ENCODE data around the gene MARK4.

MARK4 gene

GRCh38 chr19:45340232-45340898 is 89.3 kb downstream of the MARK4 start, which contains the start of gene KLC3:
KLC3 (plus strand) TSS chr19:45340750; CDS start chr19:45345542, 4,792 bp downstream.
- peak within 1 kb of the TSS; percentile 30 for H3K4me3 ChIP-seq (replicated peaks; ENCODE audit: insufficient read depth, low read length)
- no peak within 1 kb of the TSS for H3K27ac ChIP-seq (replicated peaks)
- TF ChIP-seq GABPA (IDR thresholded peaks at IDR 0.05; ENCODE audit: low read depth): no peak
- TF ChIP-seq POLR2AphosphoS5 (IDR thresholded peaks at IDR 0.05; ENCODE audit: low read depth): no peak
- TF ChIP-seq CTCF (IDR thresholded peaks at IDR 0.05; ENCODE audit: insufficient read depth, low read length): no peak
- no peak for TF ChIP-seq SPI1 (IDR thresholded peaks at IDR 0.05; ENCODE audit: borderline replicate concordance, low read depth)
- TF ChIP-seq, protein P1, sequence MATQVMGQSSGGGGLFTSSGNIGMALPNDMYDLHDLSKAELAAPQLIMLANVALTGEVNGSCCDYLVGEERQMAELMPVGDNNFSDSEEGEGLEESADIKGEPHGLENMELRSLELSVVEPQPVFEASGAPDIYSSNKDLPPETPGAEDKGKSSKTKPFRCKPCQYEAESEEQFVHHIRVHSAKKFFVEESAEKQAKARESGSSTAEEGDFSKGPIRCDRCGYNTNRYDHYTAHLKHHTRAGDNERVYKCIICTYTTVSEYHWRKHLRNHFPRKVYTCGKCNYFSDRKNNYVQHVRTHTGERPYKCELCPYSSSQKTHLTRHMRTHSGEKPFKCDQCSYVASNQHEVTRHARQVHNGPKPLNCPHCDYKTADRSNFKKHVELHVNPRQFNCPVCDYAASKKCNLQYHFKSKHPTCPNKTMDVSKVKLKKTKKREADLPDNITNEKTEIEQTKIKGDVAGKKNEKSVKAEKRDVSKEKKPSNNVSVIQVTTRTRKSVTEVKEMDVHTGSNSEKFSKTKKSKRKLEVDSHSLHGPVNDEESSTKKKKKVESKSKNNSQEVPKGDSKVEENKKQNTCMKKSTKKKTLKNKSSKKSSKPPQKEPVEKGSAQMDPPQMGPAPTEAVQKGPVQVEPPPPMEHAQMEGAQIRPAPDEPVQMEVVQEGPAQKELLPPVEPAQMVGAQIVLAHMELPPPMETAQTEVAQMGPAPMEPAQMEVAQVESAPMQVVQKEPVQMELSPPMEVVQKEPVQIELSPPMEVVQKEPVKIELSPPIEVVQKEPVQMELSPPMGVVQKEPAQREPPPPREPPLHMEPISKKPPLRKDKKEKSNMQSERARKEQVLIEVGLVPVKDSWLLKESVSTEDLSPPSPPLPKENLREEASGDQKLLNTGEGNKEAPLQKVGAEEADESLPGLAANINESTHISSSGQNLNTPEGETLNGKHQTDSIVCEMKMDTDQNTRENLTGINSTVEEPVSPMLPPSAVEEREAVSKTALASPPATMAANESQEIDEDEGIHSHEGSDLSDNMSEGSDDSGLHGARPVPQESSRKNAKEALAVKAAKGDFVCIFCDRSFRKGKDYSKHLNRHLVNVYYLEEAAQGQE (IDR thresholded peaks at IDR 0.05; ENCODE audit: insufficient replicate concordance, low read depth): no peak
- DNase-seq (ENCODE audit: low read depth in 1 of 2, low spot score in 1 of 2): no peak
- peaks cover 4% of the 10 kb centered on the region for H3K27me3 ChIP-seq (ENCODE audit: insufficient read depth, poor library complexity, severe bottlenecking)

DNA sequence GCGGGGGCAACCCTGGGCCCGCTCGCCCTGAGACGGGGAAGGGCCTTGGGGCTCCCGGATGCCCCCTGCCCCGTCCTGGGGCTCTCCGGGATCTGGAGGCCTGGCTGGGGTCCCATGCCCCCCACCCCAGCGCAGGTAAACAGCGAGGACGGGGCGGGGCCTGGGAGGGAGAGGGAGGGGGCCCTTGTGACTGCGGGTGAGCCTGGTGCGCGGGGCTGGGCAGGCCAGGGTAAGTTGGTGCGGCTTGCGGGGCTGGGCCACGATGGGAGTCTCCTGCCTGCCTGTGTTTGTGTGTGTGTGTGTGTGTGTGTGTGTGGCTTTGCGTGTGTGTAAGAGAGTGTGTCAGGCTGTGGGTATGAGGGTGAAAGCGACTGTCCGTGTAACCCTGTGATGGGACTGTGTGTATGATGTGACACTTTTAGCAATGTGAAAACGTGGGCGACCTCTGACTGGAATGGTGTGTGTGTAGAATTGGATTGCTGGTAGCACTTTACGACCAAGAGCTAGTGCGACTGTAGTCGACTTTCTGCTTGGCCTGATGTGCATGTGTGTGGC is 89.9 kb downstream of the MARK4 start:
- peaks cover 4% of the 10 kb centered on the region for H3K27me3 ChIP-seq (ENCODE audit: insufficient read depth, poor library complexity, severe bottlenecking)
- no peak overlapping the region for H3K27ac ChIP-seq (replicated peaks)
- peak overlapping the region; percentile 30 for H3K4me3 ChIP-seq (replicated peaks; ENCODE audit: insufficient read depth, low read length)
- TF ChIP-seq POLR2AphosphoS5 (IDR thresholded peaks at IDR 0.05; ENCODE audit: low read depth) (no peak), GABPA (IDR thresholded peaks at IDR 0.05; ENCODE audit: low read depth) (no peak), SPI1 (IDR thresholded peaks at IDR 0.05; ENCODE audit: borderline replicate concordance, low read depth) (no peak), CTCF (IDR thresholded peaks at IDR 0.05; ENCODE audit: insufficient read depth, low read length) (no peak)
- TF ChIP-seq, protein P1 (IDR thresholded peaks at IDR 0.05; ENCODE audit: insufficient replicate concordance, low read depth): no peak
- DNase-seq (ENCODE audit: low read depth in 1 of 2, low spot score in 1 of 2): no peak

DNA sequence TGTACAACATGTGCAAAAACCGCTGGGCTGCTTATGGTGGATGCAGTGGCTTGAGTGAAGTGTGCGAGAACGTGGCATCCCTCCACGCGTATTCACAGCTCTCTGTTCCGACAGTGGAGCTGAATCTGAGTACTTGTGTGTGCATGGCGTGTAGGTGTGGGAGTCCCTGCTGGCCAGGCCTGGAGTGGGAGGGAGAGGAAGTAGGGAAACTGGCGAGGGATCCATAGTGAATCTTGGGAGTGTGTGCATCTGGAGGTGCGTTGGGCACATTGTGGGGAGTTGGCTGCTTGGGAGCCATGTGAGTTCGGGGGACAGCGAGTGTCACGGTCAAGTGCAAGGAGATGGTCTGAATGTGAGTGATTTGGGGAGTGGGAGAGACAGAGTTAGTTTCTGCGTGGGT is 91.8 kb downstream of the MARK4 start:
- H3K27ac ChIP-seq (replicated peaks): no peak overlapping the region
- H3K27me3 ChIP-seq (ENCODE audit: insufficient read depth, poor library complexity, severe bottlenecking): peaks cover 15% of the 10 kb centered on the region
- no peak for TF ChIP-seq GABPA (IDR thresholded peaks at IDR 0.05; ENCODE audit: low read depth)
- no peak for DNase-seq (ENCODE audit: low read depth in 1 of 2, low spot score in 1 of 2)
- no peak overlapping the region for H3K4me3 ChIP-seq (replicated peaks; ENCODE audit: insufficient read depth, low read length)

GRCh38 chr19:45344621-45345505 is 93.8 kb downstream of the MARK4 start:
- Histone ChIP-seq H3K27ac (replicated peaks) (no peak overlapping the region), H3K4me3 (replicated peaks; ENCODE audit: insufficient read depth, low read length) (no peak overlapping the region), H3K27me3 (ENCODE audit: insufficient read depth, poor library complexity, severe bottlenecking) (peaks cover 15% of the 10 kb centered on the region)
- TF ChIP-seq GABPA (IDR thresholded peaks at IDR 0.05; ENCODE audit: low read depth) (no peak), POLR2AphosphoS5 (IDR thresholded peaks at IDR 0.05; ENCODE audit: low read depth) (no peak), SPI1 (IDR thresholded peaks at IDR 0.05; ENCODE audit: borderline replicate concordance, low read depth) (no peak), CTCF (IDR thresholded peaks at IDR 0.05; ENCODE audit: insufficient read depth, low read length) (no peak)
- TF ChIP-seq, protein P1 (IDR thresholded peaks at IDR 0.05; ENCODE audit: insufficient replicate concordance, low read depth): no peak
- DNase-seq (ENCODE audit: low read depth in 1 of 2, low spot score in 1 of 2): no peak

Measured in HL-60 (cell line).